CD4-positive, alpha-beta T cell treated with Interleukin-15 for 1 hour (primary cell): ENCODE data around the gene KAT7.

ENCODE experiments used
- DNase-seq: peaks from one replicate; pipeline ENCODE4 v3.0.0-alpha.2; 2020

KAT7 gene

GRCh38 chr17:49843774-49844350, 55.4 kb downstream of the KAT7 start:
- no peak for DNase-seq

GRCh38 chr17:49845321-49845720, 56.8 kb downstream of the KAT7 start:
- DNase-seq, result no peak

- DNase-seq, result no peak
Observed at GRCh38 chr17:49846938-49847712, 58.6 kb downstream of the KAT7 start.

GRCh38 chr17:49848019-49848473, 59.6 kb downstream of the KAT7 start, which contains the start of gene TAC4:
TAC4 (minus strand) TSS chr17:49848069; CDS start chr17:49848017, 52 bp downstream.
- DNase-seq, result no peak

GRCh38 chr17:49848739-49849138, 60.3 kb downstream of the KAT7 start:
- DNase-seq, result no peak

GRCh38 chr17:49850218-49850610, 61.7 kb downstream of the KAT7 start:
- no peak for DNase-seq

GRCh38 chr17:49850772-49851386, 62.4 kb downstream of the KAT7 start:
- DNase-seq, result no peak

GRCh38 chr17:49851387-49852291, 63.2 kb downstream of the KAT7 start:
- DNase-seq, result peak; percentile 64

- no peak for DNase-seq
Observed at GRCh38 chr17:49853470-49854015, 65.1 kb downstream of the KAT7 start.

GRCh38 chr17:49854126-49854525, 65.6 kb downstream of the KAT7 start:
- DNase-seq, result no peak

- DNase-seq, result no peak
Observed at GRCh38 chr17:49858796-49859195, 70.3 kb downstream of the KAT7 start.

- DNase-seq, result no peak
Observed at GRCh38 chr17:49859991-49860953, 71.8 kb downstream of the KAT7 start.

- peak; percentile 52 for DNase-seq
Observed at GRCh38 chr17:49861150-49861884, 72.8 kb downstream of the KAT7 start.

GRCh38 chr17:49862781-49863331, 74.4 kb downstream of the KAT7 start:
- DNase-seq, result no peak

- no peak for DNase-seq
Observed at GRCh38 chr17:49866019-49866380, 77.5 kb downstream of the KAT7 start.

- DNase-seq, result no peak
Observed at GRCh38 chr17:49866882-49867413, 78.5 kb downstream of the KAT7 start.

- no peak for DNase-seq
Observed at GRCh38 chr17:49869038-49869374, 80.5 kb downstream of the KAT7 start.

- DNase-seq, result no peak
Observed at GRCh38 chr17:49870298-49870697, 81.8 kb downstream of the KAT7 start.

- DNase-seq, result no peak
Observed at GRCh38 chr17:49871211-49871610, 82.7 kb downstream of the KAT7 start.

- DNase-seq, result no peak
Observed at GRCh38 chr17:49872754-49873377, 84.4 kb downstream of the KAT7 start.
